NCI-H2171 treated with DMSO at 0.1 percent for 48 hours (cell line): ENCODE results near the gene CMTR2.
A peak's percentile ranks its signal among the peaks of the same experiment; 100 is the strongest.
"Not testable (repeated sequence)": the region's sequence is repeated elsewhere in the genome, so short reads cannot be mapped to it uniquely, and the experiment has no call there.

Experiments used
- DNase-seq: peaks from one replicate; lab custom pipeline; 2025; lab: John Stamatoyannopoulos, UW

Gene CMTR2, protein sequence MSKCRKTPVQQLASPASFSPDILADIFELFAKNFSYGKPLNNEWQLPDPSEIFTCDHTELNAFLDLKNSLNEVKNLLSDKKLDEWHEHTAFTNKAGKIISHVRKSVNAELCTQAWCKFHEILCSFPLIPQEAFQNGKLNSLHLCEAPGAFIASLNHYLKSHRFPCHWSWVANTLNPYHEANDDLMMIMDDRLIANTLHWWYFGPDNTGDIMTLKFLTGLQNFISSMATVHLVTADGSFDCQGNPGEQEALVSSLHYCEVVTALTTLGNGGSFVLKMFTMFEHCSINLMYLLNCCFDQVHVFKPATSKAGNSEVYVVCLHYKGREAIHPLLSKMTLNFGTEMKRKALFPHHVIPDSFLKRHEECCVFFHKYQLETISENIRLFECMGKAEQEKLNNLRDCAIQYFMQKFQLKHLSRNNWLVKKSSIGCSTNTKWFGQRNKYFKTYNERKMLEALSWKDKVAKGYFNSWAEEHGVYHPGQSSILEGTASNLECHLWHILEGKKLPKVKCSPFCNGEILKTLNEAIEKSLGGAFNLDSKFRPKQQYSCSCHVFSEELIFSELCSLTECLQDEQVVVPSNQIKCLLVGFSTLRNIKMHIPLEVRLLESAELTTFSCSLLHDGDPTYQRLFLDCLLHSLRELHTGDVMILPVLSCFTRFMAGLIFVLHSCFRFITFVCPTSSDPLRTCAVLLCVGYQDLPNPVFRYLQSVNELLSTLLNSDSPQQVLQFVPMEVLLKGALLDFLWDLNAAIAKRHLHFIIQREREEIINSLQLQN

DNA sequence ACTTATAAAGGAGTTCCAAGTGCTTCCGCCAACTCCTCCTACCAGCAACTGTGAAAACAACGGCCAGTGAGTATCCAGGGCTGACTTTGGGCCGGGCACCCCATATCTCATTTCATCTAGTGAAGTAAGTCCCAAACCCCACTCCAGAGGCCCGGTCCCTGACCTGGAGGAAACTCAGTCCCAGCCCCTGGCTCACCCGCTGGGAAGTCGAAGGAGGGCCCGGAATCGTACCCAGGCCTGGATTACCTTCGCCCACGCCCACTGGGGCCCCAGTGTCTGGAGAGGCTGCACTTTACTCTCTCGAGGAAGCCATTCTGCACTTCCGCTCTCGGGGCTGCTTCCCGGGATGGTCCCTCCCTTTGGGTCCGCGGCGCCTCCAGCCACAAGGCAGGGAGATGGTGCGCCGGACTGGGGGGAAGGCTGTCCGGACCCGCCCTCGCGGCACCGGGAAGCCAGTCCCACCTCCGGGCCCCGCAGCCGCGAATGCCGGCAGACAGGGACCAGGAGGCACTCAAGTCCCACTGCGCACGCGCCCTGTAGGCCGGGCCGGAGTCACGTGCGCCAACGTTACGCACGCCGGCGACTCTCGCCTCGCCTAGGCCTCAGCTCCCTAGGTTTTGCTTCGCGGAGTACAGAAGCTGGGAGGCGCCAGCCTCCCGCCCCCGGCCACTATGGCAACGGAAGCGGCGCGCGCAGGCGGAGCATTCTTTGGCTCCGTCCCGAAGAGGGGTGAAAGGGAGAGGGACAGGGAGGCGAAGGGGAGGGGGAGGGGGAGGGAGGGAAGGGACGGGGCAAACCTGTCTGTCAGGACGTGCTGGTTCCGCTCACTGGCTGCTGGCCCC lies at the start of gene CMTR2:
CMTR2 (minus strand) TSS at position 513 of the 842 bp plus-strand sequence. CDS start 3,482 bp downstream, outside the sequence.
- peak; percentile 97 for DNase-seq

DNA sequence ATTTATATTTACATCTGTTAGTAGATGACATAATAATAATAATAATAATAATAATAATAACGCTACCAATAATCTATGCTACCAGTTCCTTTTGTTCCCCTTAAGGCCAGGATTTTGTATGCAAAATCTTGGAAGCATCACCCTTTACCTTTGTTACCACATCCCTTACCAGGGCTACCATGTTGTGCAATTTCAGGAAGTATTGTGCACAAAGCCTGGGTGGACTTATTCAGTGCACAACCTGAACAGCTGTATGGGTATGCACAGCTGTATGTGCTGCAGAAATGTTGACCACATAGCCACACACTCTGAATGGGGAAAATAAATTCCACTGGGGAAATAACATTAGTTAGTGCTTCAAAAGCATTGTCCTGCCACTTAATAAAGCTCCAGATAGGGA lies 49.4 kb upstream of the CMTR2 start:
- no peak for DNase-seq

DNA sequence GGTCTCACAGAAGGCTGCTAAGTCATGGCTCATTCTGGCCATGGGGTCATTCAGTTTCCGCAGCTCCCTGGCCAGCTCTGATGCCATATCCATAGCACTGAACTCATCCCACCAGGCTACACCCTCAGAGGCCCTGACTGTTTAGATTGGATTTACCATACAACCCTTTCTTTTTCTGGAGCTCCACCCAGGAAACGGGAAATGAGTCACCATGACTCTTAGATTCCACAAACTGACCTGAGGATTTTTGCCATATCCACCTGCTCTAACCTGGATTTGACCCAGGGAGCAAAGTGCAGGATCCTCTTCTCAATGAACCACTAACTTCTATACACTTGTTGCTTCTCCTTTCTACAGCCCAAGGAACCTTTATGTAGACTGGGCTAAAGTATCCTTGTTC lies 49.0 kb upstream of the CMTR2 start:
- DNase-seq: no peak

DNA sequence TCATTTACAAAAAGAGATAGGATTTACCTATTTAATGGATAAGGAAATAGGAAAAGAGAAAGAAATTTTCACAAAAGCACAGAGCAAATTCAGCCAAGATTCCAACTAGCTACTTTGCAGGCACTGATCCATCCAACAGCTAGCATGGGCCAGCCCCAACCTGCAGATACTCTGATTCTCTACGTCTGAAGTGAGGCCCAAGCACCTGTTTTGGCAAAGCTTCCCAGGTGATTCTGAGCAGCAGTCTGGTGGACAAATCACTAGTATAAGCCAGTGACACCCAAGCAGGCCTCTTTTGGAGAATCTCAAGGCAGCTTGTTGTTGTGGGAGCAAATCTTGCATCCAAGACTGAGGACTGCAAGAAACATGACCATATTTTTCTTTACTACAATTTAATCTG lies 48.4 kb upstream of the CMTR2 start:
- peak; percentile 56 for DNase-seq

DNA sequence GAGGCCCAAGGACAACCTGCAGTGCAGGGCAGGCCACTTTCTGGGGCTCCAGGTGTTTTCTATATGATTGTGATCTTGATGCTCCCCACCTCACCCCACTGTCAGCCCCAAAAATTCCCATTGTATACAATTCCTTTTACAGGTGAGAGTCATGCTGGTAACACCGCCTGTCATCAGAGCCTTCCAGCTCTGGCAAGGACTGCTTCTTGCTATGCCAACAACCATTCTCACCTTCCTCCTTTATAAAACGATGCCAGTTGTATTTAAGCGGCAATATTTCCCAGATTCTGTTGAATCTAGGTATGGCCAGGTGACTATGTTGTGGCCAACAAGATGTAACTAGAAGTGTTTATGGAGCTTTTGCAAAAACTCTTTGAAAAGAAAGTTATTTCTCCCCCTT lies 38.9 kb upstream of the CMTR2 start:
- no peak for DNase-seq

DNA sequence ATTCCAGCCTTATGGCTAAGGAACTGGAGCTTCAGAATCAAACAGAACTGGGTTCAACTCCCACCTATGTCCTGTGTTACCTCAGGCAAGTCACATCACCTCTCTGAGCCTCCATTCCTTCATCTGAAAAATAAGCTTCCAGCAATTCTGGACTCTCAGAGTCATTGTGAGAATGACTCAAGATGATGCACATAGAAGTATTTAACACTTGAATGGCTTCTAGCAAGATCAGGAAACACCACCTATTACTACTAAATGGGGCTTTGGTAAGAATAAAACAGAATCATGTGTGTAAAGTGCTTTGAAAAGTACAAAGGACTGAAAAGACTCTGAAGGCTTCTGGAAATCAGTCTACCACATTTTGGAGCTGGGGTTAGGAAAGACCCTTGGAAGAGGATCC lies 38.5 kb upstream of the CMTR2 start:
- DNase-seq: no peak

DNA sequence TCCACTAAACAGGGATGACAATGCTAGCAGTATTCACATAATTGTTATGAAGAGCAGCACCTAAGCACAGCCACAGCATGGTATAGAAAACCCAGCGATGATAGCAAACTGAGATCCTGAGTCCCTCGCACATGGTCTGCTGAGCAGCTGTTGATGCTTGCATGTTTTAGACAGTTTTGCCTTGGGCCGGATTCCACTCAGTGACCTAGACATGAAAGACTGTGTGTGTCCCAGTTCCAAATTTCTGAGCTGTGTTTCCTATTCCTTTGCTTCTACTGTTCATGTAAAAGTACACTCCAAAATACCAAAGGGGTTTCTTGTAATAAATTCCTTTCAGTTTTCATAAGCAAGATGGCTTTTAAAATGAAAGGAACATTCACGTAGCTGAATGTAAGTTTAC lies 30.8 kb upstream of the CMTR2 start:
- DNase-seq: no peak

DNA sequence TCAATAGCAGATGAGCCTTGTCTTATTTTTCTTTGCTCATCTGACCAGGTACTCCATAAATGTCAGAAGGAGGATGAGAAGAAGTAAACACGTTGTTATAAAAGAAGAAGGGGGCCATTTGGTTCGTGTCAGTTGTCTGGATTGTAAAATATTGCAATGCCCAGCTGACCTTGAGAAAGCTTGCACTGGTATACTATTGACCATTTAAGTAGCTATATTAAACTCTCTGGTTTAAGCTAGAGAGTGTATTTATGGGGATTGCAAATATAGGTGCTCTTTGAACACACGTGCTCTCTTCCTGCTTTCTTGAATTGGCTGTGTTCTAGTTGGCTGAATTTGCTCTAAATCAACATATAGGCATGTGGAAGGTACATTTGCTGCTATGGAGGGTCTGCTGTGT lies 26.1 kb upstream of the CMTR2 start:
- no peak for DNase-seq

DNA sequence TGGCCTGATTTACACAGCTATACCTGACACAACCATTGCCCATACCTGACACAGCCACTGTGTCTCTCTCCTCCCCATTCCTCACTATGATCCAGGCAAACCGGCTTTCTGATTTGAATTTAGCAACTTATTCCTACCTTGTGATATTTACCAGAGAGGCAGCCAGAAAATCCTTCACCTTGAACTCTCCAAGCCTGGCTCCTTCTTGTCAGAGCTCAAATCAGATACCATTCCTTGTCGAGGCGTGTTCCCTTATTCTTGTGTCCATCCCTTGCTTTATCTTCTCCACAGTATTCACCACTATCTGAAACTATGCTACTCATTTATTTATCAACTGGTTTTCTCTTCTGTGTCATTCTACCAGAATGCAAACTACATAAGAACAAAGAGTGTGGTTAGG lies 24.4 kb upstream of the CMTR2 start:
- DNase-seq: not testable (repeated sequence)

DNA sequence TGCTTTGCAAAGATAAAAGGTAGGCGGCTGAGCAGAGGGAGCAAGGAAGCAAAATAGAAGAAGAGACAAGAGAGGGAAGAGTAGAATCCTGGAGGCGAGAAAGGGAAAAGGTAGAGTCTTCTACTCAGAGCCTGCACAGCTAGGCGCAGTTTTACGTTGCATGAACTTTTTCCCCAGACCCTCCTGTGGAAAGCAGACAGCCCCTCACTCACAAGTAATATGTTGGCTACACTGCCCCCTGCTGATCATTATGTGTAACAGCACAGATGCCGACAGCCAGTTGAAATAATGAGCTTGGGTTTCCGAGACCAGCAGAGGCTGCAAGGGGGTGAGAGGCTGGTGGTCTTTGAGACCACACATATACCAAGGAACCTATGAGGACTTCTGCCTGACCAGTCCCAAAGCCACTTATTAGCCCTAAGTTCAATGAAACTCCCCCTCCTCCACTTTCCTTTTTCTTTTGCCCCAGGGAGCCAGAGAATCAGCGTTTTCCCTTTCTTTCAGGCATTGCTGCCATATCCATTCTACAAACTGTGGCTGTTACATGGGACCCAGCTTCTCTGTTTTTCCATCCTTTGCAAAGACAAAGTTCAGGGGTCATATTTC lies 22.5 kb upstream of the CMTR2 start:
- peak; percentile 7 for DNase-seq

DNA sequence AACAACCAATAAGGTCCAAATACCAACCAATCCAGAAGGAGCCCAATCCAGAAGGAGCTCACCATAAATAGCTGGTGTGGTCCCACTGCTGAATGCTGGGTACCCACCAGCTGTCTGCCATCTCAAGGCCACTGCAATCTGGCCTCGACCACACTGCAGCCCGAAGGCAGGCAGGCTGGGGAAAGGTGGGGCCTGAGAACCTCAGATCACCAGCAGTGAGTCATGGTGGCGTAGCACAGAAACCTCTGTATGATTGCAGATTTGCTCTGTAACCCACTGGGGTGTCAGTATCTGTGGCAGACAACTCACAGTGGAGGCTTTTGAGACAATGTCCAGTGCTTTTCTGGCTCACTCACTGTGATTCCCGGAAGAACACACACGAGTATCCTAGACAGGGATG lies 14.7 kb upstream of the CMTR2 start:
- no peak for DNase-seq

DNA sequence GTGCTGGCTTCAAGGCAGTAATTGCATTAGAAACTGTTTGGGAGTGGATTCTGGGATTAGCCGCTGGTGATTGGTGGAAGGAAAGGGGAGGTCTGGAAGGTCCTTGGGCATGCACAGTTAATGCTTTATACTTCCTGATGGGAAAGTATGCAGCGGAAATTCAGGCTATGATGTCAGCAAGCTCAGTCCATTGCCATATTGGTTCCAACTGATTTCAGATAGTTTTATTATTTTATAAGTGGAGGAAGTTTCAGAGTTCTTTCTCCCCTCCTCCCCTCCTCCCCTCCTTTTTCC lies 8.1 kb upstream of the CMTR2 start:
- no peak for DNase-seq

DNA sequence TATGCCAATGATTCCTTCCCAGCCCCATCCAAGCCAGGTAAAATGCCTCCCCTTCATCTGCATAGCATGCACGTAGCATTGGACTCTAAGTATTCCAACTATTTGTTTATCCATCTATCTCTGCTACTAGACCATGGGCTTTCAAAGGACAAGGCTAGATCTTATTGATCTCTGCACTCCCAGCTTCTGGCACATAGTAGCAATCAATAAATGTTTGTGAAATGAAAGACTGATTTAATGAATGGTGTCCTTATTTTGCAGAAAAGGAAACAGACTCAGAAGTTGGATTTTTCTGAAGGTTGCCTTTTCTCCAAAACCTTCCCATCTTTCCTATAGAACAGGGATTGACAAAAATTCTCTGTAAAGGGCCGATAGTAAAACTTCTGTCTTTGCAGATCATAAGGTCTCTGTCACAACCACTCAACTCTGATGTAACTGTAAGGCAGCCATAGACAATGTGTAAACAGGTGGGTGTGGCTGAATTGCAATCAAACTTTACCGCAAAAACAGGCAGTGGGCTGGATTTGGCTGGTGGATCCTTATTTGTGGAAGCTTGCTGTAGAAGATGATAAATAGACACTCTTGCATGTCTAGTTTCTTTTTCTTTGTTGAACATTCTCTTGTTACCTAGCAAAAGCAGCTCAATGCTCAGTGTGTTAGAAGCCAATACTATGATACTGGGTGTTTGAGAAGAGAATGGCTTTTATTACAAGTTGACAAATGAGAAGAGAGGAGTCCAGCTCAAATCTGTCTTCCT lies 7.6 kb upstream of the CMTR2 start:
- DNase-seq: no peak

DNA sequence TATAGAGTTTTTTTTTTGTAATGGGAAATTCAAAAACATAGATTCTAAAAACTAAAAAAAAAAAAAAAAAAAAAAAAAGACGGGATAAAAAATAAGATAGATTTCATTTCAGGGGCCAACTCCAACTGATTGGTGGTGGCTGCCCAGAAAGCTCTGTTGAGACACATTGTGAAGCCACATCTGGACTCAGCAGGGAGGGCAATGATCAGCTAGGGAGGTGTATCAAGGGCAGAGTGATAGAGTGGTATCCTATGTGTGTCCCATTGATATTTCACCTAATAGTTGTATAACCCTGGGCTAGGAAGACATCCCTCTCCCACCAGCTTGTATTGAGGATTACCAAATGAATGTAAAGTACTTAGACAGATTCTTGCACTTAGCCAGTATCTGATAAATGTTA lies 6.7 kb upstream of the CMTR2 start:
- no peak for DNase-seq

DNA sequence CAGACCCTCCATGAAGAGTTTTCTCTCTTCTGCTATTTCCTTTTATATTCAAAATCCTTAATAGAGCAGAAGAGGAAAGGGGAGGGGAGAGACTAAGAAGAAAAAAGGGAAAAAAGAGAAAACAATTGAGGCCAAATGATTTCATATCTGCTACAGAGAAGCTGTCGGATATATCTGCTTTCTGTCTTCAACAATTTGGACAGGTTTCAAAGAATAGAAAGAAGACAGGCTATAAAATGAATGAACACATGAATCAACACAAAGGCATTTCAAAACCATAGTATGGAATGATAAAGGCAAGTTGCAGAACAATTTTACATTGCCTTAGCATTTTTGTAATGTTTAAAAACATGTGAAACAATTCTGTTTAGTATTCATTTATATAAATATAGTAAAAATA lies 4.7 kb upstream of the CMTR2 start:
- DNase-seq: no peak

DNA sequence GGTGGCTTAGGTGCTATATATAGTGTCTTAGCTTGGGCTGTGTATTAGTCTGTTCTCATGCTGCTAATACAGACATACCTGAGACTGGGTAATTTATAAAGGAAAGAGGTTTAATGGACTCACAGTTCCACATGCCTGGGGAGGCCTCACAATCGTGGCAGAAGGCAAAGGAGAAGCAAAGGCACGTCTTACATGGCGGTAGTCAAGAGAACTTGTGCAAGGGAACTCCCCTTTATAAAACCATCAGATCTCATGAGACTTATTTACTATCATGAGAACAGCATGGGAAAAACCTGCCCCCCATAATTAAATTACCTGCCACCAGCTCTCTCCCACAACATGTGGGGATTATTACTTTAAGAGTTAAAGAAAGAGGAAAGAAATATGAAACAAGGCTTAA lies 2.9 kb upstream of the CMTR2 start:
- DNase-seq: not testable (repeated sequence)

DNA sequence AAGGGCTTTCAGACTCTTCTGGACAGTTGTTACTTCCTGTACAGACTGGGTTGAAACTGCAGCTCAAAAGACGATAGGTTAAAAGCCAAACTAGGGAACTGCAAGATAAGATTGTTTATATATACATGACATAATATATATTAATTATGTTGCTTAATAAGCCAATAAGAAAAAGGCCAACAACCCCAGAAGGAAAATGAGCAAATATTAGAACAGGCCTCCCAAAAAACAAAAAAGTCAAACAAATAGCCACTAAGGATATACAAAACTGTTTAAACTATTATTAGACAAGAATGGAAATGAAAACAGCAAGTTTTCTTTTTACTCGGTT lies 495 bp upstream of the CMTR2 start:
- DNase-seq: no peak

DNA sequence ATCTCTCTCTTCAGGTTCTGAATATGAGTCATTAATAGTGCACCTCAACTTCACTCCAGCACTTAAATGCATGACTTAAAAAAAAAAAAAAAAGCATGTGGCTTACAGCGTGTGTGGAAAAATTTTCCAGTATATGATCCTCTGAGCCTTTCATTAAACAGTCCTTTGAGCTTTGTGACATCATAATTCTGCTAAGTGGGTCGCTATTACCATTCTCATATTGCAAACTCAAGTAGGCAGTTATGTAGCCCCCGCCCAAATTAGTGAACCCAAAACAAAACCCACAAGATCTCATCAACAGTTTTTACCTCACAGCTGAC lies 672 bp downstream of the CMTR2 start:
- no peak for DNase-seq

DNA sequence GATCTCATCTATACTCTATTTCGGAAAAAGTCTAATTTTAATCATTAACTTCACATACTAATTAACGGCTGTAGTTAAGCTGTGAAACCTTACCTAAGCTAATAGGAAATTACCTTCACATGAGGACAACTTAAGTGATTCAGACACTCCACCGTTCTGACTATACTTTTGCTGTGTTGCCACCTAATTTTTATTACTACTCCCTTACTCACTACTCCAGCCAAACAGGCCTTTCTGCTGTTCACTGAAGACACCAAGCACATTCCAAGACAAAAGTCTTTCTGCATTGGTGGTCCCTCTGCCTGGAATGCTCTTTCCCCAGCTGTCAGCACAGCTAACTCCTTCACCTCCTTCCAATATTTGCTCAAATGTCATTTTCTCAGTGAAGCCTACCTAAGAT lies 1.3 kb downstream of the CMTR2 start:
- DNase-seq: no peak

DNA sequence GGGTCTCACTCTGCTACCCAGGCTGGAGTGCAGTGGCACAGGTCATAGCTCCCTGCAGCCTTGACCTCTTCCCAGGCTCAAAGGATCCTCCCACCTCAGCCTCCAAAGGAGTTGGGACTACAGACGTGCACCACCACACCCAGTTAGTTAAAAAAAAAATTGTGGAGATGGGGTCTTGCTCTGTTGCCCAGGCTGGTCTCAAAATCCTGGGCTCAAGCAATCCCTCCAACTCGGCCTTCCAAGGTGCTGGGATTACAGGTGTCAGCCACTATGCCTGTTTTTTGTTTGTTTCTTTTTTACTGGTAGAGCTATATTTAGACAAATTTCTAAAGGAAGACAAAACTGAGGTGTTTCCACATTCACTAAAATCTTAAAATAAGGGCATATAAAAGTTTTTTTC lies 1.7 kb downstream of the CMTR2 start:
- no peak for DNase-seq

DNA sequence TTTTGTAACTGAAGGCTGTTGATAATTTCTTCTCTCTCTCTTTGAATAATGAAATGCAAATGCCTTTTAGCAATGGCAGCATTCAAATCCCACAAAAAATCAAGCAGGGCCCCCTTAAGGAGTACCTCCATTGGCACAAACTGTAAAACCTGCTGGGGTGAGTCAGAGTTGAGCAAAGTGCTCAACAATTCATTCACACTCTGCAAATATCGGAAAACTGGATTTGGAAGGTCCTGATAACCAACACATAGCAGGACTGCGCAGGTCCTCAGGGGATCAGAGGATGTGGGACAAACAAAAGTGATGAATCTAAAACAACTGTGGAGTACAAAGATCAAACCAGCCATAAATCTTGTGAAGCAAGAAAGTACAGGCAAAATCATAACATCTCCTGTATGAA lies 5.6 kb downstream of the CMTR2 start:
- no peak for DNase-seq

DNA sequence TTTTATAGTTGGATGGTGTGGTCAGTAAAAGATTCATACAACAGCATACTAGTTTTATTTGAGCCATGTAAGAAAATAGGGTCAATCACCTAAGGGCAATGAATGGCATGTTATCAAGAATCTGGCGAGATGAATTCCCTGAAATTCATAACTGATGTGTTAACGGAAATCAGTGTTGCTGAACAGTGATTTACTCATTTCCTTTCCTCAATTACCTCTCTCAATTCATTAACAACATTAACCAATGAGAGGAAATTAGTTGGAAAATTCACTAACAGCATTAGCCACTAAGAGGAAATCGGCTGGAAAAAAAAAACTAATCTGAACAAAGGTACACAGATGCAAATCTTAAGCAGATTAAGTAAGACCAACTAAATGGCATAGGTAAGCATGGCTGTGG lies 6.3 kb downstream of the CMTR2 start:
- DNase-seq: no peak
